ENCODE data around the gene PTPRK.

DNA sequence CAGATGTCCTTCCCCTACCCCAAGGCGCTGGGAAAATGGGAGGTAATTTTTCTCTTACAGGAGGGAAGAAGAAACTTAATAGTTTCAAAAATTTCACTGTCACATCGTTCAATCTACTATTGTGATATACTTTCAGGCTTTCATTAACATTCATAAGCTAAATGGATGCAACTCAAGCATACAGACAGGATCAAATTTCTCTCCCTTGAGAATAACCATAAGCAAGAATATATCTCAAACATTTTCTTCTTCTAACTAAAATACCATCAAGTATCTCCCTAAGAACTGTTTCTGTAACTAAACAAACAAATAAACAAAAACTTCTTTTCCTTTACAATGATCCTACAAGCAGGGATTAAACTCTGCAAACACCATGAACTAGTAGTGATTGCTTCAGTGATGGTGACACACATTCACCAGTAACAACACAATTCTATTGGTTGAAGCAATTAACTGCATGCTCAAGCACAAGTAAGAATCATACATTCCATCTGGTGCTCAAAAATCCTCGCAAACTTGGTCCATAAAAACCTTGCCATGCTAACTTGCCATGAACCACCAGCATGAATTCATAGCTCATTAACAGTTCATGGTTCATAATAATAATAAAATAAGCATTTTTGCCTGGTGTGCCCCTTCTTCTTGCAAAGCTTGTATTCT, 183.8 kb downstream of the PTPRK start:
- TF ChIP-seq, protein P1, sequence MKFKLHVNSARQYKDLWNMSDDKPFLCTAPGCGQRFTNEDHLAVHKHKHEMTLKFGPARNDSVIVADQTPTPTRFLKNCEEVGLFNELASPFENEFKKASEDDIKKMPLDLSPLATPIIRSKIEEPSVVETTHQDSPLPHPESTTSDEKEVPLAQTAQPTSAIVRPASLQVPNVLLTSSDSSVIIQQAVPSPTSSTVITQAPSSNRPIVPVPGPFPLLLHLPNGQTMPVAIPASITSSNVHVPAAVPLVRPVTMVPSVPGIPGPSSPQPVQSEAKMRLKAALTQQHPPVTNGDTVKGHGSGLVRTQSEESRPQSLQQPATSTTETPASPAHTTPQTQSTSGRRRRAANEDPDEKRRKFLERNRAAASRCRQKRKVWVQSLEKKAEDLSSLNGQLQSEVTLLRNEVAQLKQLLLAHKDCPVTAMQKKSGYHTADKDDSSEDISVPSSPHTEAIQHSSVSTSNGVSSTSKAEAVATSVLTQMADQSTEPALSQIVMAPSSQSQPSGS (CRISPR knock-in tag; IDR thresholded peaks at IDR 0.05): no peak
- TF ChIP-seq, protein P2, sequence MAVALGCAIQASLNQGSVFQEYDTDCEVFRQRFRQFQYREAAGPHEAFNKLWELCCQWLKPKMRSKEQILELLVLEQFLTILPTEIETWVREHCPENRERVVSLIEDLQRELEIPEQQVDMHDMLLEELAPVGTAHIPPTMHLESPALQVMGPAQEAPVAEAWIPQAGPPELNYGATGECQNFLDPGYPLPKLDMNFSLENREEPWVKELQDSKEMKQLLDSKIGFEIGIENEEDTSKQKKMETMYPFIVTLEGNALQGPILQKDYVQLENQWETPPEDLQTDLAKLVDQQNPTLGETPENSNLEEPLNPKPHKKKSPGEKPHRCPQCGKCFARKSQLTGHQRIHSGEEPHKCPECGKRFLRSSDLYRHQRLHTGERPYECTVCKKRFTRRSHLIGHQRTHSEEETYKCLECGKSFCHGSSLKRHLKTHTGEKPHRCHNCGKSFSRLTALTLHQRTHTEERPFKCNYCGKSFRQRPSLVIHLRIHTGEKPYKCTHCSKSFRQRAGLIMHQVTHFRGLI (CRISPR knock-in tag; IDR thresholded peaks at IDR 0.05): no peak
- TF ChIP-seq RAD21 (CRISPR knock-in tag; conservative IDR thresholded peaks at IDR 0.05 in 1 of 2, IDR thresholded peaks at IDR 0.05 in 1 of 2): no peak
- TF ChIP-seq, protein P3, sequence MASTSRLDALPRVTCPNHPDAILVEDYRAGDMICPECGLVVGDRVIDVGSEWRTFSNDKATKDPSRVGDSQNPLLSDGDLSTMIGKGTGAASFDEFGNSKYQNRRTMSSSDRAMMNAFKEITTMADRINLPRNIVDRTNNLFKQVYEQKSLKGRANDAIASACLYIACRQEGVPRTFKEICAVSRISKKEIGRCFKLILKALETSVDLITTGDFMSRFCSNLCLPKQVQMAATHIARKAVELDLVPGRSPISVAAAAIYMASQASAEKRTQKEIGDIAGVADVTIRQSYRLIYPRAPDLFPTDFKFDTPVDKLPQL (IDR thresholded peaks at IDR 0.05; ENCODE audit: extremely low read depth, insufficient read length): no peak
- TF ChIP-seq CEBPB (tag; IDR thresholded peaks at IDR 0.05): no peak
- TF ChIP-seq, protein P4, sequence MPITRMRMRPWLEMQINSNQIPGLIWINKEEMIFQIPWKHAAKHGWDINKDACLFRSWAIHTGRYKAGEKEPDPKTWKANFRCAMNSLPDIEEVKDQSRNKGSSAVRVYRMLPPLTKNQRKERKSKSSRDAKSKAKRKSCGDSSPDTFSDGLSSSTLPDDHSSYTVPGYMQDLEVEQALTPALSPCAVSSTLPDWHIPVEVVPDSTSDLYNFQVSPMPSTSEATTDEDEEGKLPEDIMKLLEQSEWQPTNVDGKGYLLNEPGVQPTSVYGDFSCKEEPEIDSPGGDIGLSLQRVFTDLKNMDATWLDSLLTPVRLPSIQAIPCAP (CRISPR knock-in tag; IDR thresholded peaks at IDR 0.05; ENCODE audit: borderline replicate concordance): no peak
- TF ChIP-seq, protein P5, sequence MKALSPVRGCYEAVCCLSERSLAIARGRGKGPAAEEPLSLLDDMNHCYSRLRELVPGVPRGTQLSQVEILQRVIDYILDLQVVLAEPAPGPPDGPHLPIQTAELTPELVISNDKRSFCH (CRISPR knock-in tag; IDR thresholded peaks at IDR 0.05): no peak
- TF ChIP-seq, protein P5 (tag; IDR thresholded peaks at IDR 0.05): no peak
- TF ChIP-seq KDM2B (CRISPR knock-in tag; IDR thresholded peaks at IDR 0.05): no peak
- no peak for TF ChIP-seq FOXP1 (CRISPR knock-in tag; IDR thresholded peaks at IDR 0.05)

All from K562 (cell line).